Urothelium cell line (cell line): Measurements from ENCODE around the gene VANGL1.

Experiments used
- DNase-seq: peaks from one replicate; pipeline ENCODE4 v3.0.0; 2011; ENCODE audit warnings: low spot score, mixed read lengths
- FAIRE-seq: peaks from 2 replicates; lab custom pipeline; 2011; peaks lifted over from hg19 to GRCh38; lab: Jason Lieb, UNC

Gene VANGL1

GRCh38 chr1:115666206-115666605 is 24.4 kb downstream of the VANGL1 start:
- FAIRE-seq (no peak), DNase-seq (no peak)

DNA sequence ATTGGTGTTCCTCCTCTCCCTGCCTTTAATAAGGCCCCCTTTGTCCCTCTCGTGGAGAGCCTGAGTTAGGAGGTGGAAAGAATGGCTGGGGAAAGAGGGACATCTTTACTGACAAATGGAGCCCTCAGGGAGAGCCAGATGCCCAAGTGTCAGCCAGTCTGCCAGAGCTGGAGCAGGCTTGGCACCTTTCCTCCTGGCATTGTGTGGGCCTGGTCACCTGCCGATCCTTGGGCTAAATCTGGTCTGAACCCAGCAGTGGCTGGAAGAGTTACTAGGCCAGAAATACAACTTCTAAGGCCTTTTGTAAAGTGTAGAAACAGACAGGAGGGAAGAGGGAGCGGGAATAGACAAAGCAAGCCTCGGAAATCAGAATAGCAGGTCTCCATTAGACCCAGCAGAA is 24.9 kb downstream of the VANGL1 start:
- FAIRE-seq, result no peak
- no peak for DNase-seq

- peak; percentile 41 for DNase-seq
- FAIRE-seq, result no peak
Observed at GRCh38 chr1:115668579-115668978, 26.8 kb downstream of the VANGL1 start.

DNA sequence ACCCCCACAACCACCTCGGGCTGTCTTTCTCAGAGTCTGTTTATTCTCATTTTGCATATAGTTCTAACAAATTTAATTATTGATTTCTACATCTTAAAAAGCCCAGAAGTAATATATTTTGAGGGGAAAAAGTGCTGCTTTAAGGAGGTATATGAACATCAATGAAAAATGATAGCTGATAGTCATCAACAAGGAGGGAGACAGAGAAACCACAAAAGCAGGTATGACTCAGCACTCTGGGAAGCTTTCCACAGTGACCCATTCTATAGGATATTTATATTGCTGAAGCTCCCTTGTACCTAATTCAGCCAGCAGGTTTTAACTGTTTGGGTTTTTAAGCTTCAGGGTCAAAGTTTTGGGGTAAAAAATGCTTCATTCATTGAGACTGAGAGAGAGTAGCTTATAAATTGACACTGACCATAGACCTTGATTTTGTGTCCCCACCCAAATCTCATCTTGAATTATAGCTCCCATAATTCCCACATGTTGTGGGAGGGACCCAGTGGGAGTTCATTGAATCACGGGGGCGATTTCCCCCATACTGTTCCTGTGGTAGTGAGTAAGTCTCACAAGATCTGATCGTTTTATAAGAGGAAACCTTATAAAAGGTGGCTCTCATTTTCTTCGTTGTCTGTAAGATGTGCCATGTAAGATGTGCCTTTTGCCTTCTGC is 27.4 kb downstream of the VANGL1 start:
- FAIRE-seq, result no peak
- peak; percentile 58 for DNase-seq

DNA sequence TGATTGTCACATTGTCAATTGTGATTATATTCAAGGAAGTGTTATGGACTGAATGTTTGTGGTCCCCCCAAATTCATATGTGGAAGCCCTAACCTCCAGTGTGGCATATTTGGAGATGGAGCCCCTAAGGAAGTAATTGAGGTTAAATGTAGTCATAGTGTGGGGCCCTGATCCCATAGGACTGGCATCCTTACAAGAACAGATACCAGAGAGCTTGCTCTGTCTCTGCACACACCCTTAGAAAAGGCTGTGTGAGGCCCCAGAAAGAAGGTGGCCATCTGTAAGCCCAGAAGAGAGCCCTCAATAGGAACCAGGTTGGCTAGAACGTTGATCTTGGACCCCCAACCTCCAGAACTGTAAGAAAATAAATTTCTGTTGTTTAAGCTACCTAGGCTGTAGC is 28.1 kb downstream of the VANGL1 start:
- FAIRE-seq (no peak), DNase-seq (no peak)

GRCh38 chr1:115670476-115671175 is 28.9 kb downstream of the VANGL1 start:
- DNase-seq (peak; percentile 57), FAIRE-seq (no peak)

DNA sequence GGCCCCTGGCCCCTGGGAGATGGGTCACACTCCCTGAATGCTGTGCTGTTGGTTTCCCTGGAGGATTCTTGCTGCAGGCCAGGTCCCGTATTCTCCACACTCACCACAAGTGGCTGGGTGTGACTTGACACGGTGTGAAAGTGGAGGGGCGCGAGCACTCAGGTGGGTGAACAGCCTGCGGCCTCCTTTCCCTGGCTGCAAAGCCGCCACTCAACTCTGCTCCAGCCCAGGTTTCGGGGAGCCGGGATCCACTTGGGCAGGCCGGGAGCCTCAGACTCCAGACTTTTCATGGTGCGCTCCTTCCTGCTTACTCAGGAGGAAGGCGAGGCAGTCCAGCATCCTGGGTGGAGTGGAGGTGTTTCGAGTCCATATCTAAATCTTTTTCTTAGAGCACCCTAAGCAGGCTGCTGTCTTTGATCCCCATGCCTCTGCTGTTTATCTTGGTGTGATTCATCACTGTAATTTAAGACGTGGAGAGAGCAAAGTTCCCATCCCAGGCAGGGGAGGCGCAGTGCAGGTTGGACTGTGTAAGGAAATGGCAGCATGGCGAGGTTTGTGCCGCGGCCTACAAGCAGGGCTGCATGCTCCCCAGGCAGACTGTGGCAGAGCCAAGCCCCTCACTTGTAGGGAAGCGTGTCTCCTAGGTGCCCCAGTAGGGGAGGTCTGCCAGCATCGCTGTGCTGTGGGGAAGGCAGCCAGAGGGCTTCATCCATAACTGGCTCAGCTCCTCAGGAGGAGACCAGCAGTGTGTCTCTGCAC is 29.6 kb downstream of the VANGL1 start:
- FAIRE-seq, result peak; percentile 59

GRCh38 chr1:115672224-115673009 is 30.6 kb downstream of the VANGL1 start:
- DNase-seq (no peak), FAIRE-seq (no peak)

More for the DNA sequence above, 29.6 kb downstream of the VANGL1 start:
- peak; percentile 53 for DNase-seq

GRCh38 chr1:115676498-115677181 is 34.9 kb downstream of the VANGL1 start:
- FAIRE-seq, result no peak
- DNase-seq, result no peak

- no peak for FAIRE-seq
Observed at GRCh38 chr1:115677182-115677555, 35.4 kb downstream of the VANGL1 start.

GRCh38 chr1:115677565-115677964 is 35.8 kb downstream of the VANGL1 start:
- DNase-seq (no peak), FAIRE-seq (no peak)

More at GRCh38 chr1:115677182-115677555, 35.4 kb downstream of the VANGL1 start:
- DNase-seq, result no peak

DNA sequence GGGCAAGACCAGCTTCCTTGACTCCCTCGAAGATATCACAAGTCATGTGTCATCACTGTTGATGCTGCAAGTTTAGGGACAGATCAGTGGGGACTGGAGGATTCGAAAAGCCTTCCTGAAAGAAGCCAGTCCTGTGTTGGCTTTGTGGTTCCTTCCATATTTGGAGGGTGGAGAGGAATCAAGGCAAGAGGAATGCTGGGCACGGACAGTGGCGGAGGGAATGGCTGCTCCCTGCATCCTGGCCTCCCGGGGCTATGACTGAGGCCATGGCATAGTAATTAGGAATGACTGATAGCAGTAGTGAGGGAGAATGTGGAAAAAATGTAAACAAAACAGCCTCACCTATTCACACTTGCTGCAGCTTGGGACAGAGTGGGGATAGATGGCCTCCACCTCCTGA is 36.4 kb downstream of the VANGL1 start:
- FAIRE-seq, result no peak
- no peak for DNase-seq

GRCh38 chr1:115679141-115679611 is 37.4 kb downstream of the VANGL1 start:
- no peak for FAIRE-seq
- peak; percentile 59 for DNase-seq

DNA sequence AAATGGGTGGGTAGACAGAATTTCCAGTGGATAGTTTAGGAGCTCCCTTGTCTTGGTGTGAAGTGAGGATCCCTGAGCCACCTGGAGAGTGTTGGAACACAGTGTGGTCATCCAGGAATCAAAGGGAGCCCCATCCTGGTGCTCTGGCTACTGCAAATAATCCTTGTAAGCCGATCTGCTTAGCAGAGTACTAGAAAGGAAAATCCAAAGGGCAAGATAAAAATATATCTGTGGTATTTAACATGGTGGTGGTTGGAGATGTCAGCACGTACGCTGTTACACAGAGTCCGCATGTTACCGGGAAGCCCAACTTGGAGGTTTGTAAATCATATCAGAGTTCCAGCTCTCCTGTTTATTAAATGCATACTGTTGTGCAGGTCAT is 39.0 kb downstream of the VANGL1 start:
- no peak for FAIRE-seq
- no peak for DNase-seq

GRCh38 chr1:115682792-115683191 is 41.0 kb downstream of the VANGL1 start:
- DNase-seq (no peak), FAIRE-seq (no peak)

GRCh38 chr1:115685029-115685705 is 43.4 kb downstream of the VANGL1 start:
- DNase-seq, result no peak
- FAIRE-seq, result no peak

- DNase-seq, result no peak
- FAIRE-seq, result no peak
Observed at GRCh38 chr1:115687744-115688143, 46.0 kb downstream of the VANGL1 start.

DNA sequence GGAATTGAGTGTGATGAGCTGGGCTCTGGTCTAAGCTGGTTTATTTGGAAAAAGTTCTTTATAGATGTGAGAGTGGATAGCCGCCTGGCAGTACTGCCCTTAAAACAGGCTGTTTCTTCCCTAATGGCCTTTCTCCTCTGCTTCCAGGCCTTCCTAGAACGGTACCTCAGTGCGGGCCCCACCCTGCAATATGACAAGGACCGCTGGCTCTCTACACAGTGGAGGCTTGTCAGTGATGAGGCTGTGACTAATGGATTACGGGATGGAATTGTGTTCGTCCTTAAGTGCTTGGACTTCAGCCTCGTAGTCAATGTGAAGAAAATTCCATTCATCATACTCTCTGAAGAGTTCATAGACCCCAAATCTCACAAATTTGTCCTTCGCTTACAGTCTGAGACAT is 49.2 kb downstream of the VANGL1 start:
- DNase-seq, result no peak
- FAIRE-seq, result no peak

DNA sequence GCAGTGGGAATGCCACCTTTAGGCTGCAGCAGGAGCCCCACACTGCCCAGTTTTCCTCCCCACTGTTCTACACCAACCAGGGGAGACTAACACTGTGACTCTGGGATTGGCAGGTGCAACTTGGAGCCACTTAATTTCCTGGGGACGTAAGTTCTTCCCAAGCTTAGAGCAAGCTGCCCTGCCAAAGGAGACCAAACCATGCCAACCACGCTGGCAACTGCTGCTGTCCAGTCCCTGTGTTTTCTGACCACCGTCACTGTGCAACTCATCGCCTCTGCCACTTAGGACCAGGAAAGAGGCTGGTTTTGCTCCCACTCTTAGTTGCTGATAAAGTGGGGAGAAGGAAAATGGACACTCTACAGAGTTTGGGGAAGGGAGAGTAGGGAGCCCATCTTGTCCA is 50.5 kb downstream of the VANGL1 start:
- DNase-seq (no peak), FAIRE-seq (peak; percentile 5)

GRCh38 chr1:115694805-115695204 is 53.0 kb downstream of the VANGL1 start:
- FAIRE-seq (no peak), DNase-seq (no peak)
